Measurements from ENCODE around the gene TMPRSS9.
"Not testable (repeated sequence)": the region's sequence is repeated elsewhere in the genome, so short reads cannot be mapped to it uniquely, and the experiment has no call there.

TMPRSS9 gene

GRCh38 chr19:2345076-2345475 lies 15.0 kb upstream of the TMPRSS9 start (continued):
- TF ChIP-seq CREB5 (CRISPR knock-in tag; IDR thresholded peaks at IDR 0.05; ENCODE audit: low read depth) (no peak), ZFP30 (CRISPR knock-in tag; IDR thresholded peaks at IDR 0.05) (no peak), POU6F1 (CRISPR knock-in tag; IDR thresholded peaks at IDR 0.05; ENCODE audit: borderline replicate concordance, low read depth) (no peak), ISL1 (CRISPR knock-in tag; IDR thresholded peaks at IDR 0.05) (no peak)

- ATAC-seq: no peak
- no peak for TF ChIP-seq PATZ1 (CRISPR knock-in tag; IDR thresholded peaks at IDR 0.05; ENCODE audit: borderline replicate concordance)
- no peak for TF ChIP-seq ZNF565 (CRISPR knock-in tag; conservative IDR thresholded peaks at IDR 0.05; ENCODE audit: low read depth)
- TF ChIP-seq PPARA (CRISPR knock-in tag; IDR thresholded peaks at IDR 0.05; ENCODE audit: borderline replicate concordance): no peak
- TF ChIP-seq ZFP30 (CRISPR knock-in tag; IDR thresholded peaks at IDR 0.05): no peak
Measured at GRCh38 chr19:2345794-2346663, 14.0 kb upstream of the TMPRSS9 start.

- not testable (repeated sequence) for ATAC-seq
Measured at GRCh38 chr19:2349818-2350217, 10.2 kb upstream of the TMPRSS9 start.

- ATAC-seq: no peak
- TF ChIP-seq ZNF8 (CRISPR knock-in tag; IDR thresholded peaks at IDR 0.05) (no peak), GLIS3 (CRISPR knock-in tag; IDR thresholded peaks at IDR 0.05) (no peak), RARB (CRISPR knock-in tag; IDR thresholded peaks at IDR 0.05) (no peak), OSR1 (CRISPR knock-in tag; IDR thresholded peaks at IDR 0.05) (no peak), ZNF565 (CRISPR knock-in tag; conservative IDR thresholded peaks at IDR 0.05; ENCODE audit: low read depth) (no peak), ZFP30 (CRISPR knock-in tag; IDR thresholded peaks at IDR 0.05) (no peak), BACH2 (CRISPR knock-in tag; IDR thresholded peaks at IDR 0.05; ENCODE audit: borderline replicate concordance) (no peak), POU6F1 (CRISPR knock-in tag; IDR thresholded peaks at IDR 0.05; ENCODE audit: borderline replicate concordance, low read depth) (no peak), ZFP3 (CRISPR knock-in tag; IDR thresholded peaks at IDR 0.05) (no peak), CSRNP3 (CRISPR knock-in tag; IDR thresholded peaks at IDR 0.05) (no peak), CSDC2 (CRISPR knock-in tag; IDR thresholded peaks at IDR 0.05) (no peak), ZC3H10 (CRISPR knock-in tag; IDR thresholded peaks at IDR 0.05) (no peak), PATZ1 (CRISPR knock-in tag; IDR thresholded peaks at IDR 0.05; ENCODE audit: borderline replicate concordance) (no peak), PPARA (CRISPR knock-in tag; IDR thresholded peaks at IDR 0.05; ENCODE audit: borderline replicate concordance) (no peak), TCF4 (CRISPR knock-in tag; IDR thresholded peaks at IDR 0.05; ENCODE audit: borderline replicate concordance) (no peak)
Measured at GRCh38 chr19:2350656-2351055, 9.4 kb upstream of the TMPRSS9 start.

All from SK-N-SH treated with all-trans-retinoic acid at 6 μM for 48 hours (cell line).